Endothelial cell of umbilical vein (primary cell): ENCODE data around the gene RNASEH1. TPM values are rescaled to one million over a fixed set of nuclear protein-coding genes. Genes with fewer than 3 reads are reported as not detected.

Experiments
- BruUV-seq: library from RNA; stranded (reverse); fragments of 400-500 nt; replicated peaks from 2 replicates; lab custom pipeline; 2021; lab: Mats Ljungman, UMichigan
- CTCF ChIA-PET: fragments of 300-600, 350-600 bp; sonication (Branson Sonifier 250); formaldehyde crosslinking; loops from one replicate; lab custom pipeline; 2021; ENCODE audit warnings: antibody characterized with exemption, inconsistent platforms; lab: Charles Lee
- POLR2A ChIA-PET: fragments of 300-600, 350-600 bp; sonication (Branson Sonifier 250); formaldehyde crosslinking; loops from one replicate; lab custom pipeline; 2021; ENCODE audit warnings: antibody characterized with exemption, inconsistent platforms; lab: Charles Lee
- DNase-seq: peaks from one replicate; pipeline ENCODE4 v3.0.0-alpha.2; 2011; ENCODE audit warnings: low read depth, low spot score
- FAIRE-seq: peaks from 2 replicates; lab custom pipeline; 2011; peaks lifted over from hg19 to GRCh38; lab: Jason Lieb, UNC
- H2AFZ ChIP-seq: 2 replicates; pipeline ENCODE4 v1.6.0; 2012; ENCODE audit warnings: low read depth, low read length, control low read depth, inconsistent platforms
- H3K27ac ChIP-seq: 2 replicates; pipeline ENCODE4 v1.5.1; 2011; ENCODE audit warnings: low read depth, mild to moderate bottlenecking, control low read depth, low read length, moderate library complexity; ENCODE audit not compliant: insufficient read depth
- H3K27me3 ChIP-seq, 2 experiments: 2 replicates each; pipeline versions ENCODE4 v1.6.0 to v1.6.1; 2011; ENCODE audit warnings: low read length in 2 of 2, mixed read lengths in 1 of 2; ENCODE audit not compliant: control insufficient read depth in 2 of 2, insufficient read depth in 2 of 2
- H3K36me3 ChIP-seq, 2 experiments: 2 replicates in 1 of 2; 3 replicates in 1 of 2; pipeline ENCODE4 v1.5.1; 2011; ENCODE audit warnings: low read length in 2 of 2, mild to moderate bottlenecking in 1 of 2, moderate library complexity in 1 of 2; ENCODE audit not compliant: control insufficient read depth in 2 of 2, insufficient read depth in 2 of 2; ENCODE audit errors: extremely low read depth in 1 of 2
- H3K4me1 ChIP-seq: 3 replicates; pipeline ENCODE4 v1.5.1; 2011; ENCODE audit warnings: mild to moderate bottlenecking, low read length; ENCODE audit not compliant: control insufficient read depth, insufficient read depth; ENCODE audit errors: extremely low read depth
- H3K4me2 ChIP-seq: 2 replicates; pipeline ENCODE4 v1.6.1; 2011; ENCODE audit warnings: low read length, control low read depth, mixed read lengths; ENCODE audit not compliant: insufficient read depth
- H3K4me3 ChIP-seq, 3 experiments: fragments of 200-600 bp in 1 of 3; sonication (generic), shearing (Covaris generic) in 1 of 3; replicated peaks in 1 of 3; 2 replicates each; pipeline ENCODE4 v1.5.1; 2011 to 2016; ENCODE audit warnings: control low read depth in 3 of 3, low read length in 3 of 3, mild to moderate bottlenecking in 2 of 3, inconsistent platforms in 1 of 3, low read depth in 1 of 3, moderate library complexity in 1 of 3; ENCODE audit not compliant: insufficient read depth in 1 of 3
- H3K79me2 ChIP-seq: 2 replicates; pipeline ENCODE4 v1.6.0; 2012; ENCODE audit warnings: low read length, inconsistent platforms; ENCODE audit not compliant: control insufficient read depth, insufficient read depth
- H3K9ac ChIP-seq: replicated peaks from 2 replicates; pipeline ENCODE3; 2011; ENCODE audit warnings: low read length, control low read depth; ENCODE audit not compliant: insufficient read depth; ENCODE audit errors: extremely low read depth
- H3K9me1 ChIP-seq: replicated peaks from 3 replicates; pipeline ENCODE4 v1.6.0; 2011; ENCODE audit warnings: mild to moderate bottlenecking, low read length; ENCODE audit not compliant: control insufficient read depth, insufficient read depth; ENCODE audit errors: extremely low read depth
- H3K9me3 ChIP-seq: replicated peaks from 2 replicates; pipeline ENCODE4 v1.5.1; 2012; ENCODE audit warnings: low read length, inconsistent platforms; ENCODE audit not compliant: control insufficient read depth, insufficient read depth
- H4K20me1 ChIP-seq: replicated peaks from 2 replicates; pipeline ENCODE3; 2011; ENCODE audit warnings: mild to moderate bottlenecking, low read length; ENCODE audit not compliant: control insufficient read depth, insufficient read depth; ENCODE audit errors: extremely low read depth
- CTCF ChIP-seq, 2 donors: IDR thresholded peaks; 1 replicate in 1 of 2; 2 replicates in 1 of 2; pipeline ENCODE4 v1.5.1; 2011; ENCODE audit warnings: low read length in 2 of 2, mild to moderate bottlenecking in 2 of 2, moderate library complexity in 2 of 2, control low read depth in 1 of 2, inconsistent platforms in 1 of 2, low read depth in 1 of 2; ENCODE audit not compliant: insufficient read depth in 1 of 2; ENCODE audit errors: extremely low read depth in 1 of 2
- EZH2 ChIP-seq: IDR thresholded peaks from 2 replicates; pipeline ENCODE4 v1.6.1; 2012; ENCODE audit warnings: borderline replicate concordance, low read depth, mild to moderate bottlenecking, moderate library complexity, low read length, inconsistent platforms; ENCODE audit not compliant: severe bottlenecking
- FOS ChIP-seq: IDR thresholded peaks from 2 replicates; pipeline ENCODE4 v1.6.1; 2011; ENCODE audit warnings: mild to moderate bottlenecking, low read length, moderate library complexity, borderline replicate concordance; ENCODE audit not compliant: insufficient read depth
- GATA2 ChIP-seq: IDR thresholded peaks from 2 replicates; pipeline ENCODE4 v1.7.0; 2011; ENCODE audit warnings: low read depth, mild to moderate bottlenecking, moderate library complexity, mixed read lengths, low read length; ENCODE audit not compliant: insufficient read length, insufficient read depth
- JUN ChIP-seq: IDR thresholded peaks from 2 replicates; pipeline ENCODE4 v1.6.1; 2011; ENCODE audit warnings: borderline replicate concordance, low read depth; ENCODE audit not compliant: insufficient read length, insufficient read depth
- MAX ChIP-seq: IDR thresholded peaks from 2 replicates; pipeline ENCODE4 v1.6.1; 2011; ENCODE audit not compliant: insufficient read depth, insufficient read length
- MYC ChIP-seq: IDR thresholded peaks from one replicate; pipeline ENCODE4 v1.6.1; 2011; ENCODE audit warnings: mild to moderate bottlenecking, low read depth, low read length
- POLR2A ChIP-seq: IDR thresholded peaks from 2 replicates; pipeline ENCODE4 v1.6.1; 2012; ENCODE audit warnings: low read depth, mild to moderate bottlenecking, control low read depth, low read length
- POLR2AphosphoS5 ChIP-seq: IDR thresholded peaks from 2 replicates; pipeline ENCODE4 v1.6.1; 2012; ENCODE audit warnings: low read depth, mild to moderate bottlenecking, control low read depth, low read length, moderate library complexity; ENCODE audit not compliant: insufficient read depth
- dilution Hi-C: fragments of 300-500 bp; cut with MboI; formaldehyde crosslinking; loops from one replicate; pipeline ENCODE4 v1.15.0; 2019; ENCODE audit warnings: low sequenced_read_pairs; ENCODE audit not compliant: extremely low pct_ligation_motif_present
- intact Hi-C: fragments of 100-400 bp; cut with micrococcal nuclease; formaldehyde crosslinking; loops from one replicate; pipeline ENCODE4 v1.10.0; 2022
- polyA plus RNA-seq, 4 experiments: library from polyadenylated mRNA; depleted of rRNA in 3 of 4; stranded (reverse) in 3 of 4; unstranded in 1 of 4; fragments of >200 nt; gene quantifications; 2 replicates each; pipeline versions ENCODE4 v1.2.1 to v1.2.3, GENCODE V29; 2011 to 2012; ENCODE audit warnings: missing spikeins in 1 of 4
- total RNA-seq: library from RNA; stranded (reverse); gene quantifications from 2 replicates; pipeline ENCODE4 v1.2.3, GENCODE V29; 2021

The RNASEH1 gene
- total and polyA plus RNA-seq, 2 donors (not counting 3 experiments of a cell fraction or from before 2014, with no cell fraction given) = 12.8 to 30.8 TPM

- BruUV-seq = no TSS peak
- Histone ChIP-seq H2AFZ (no peak overlapping the region), H3K27me3 (no peaks in the 10 kb centered on the region), H3K4me3 (no peak overlapping the region), H3K9me1 (no peaks in the 10 kb centered on the region), H3K36me3 (no peaks in the 10 kb centered on the region), H4K20me1 (no peaks in the 10 kb centered on the region), H3K27ac (no peak overlapping the region), H3K9ac (no peak overlapping the region), H3K9me3 (no peaks in the 10 kb centered on the region), H3K79me2 (no peaks in the 10 kb centered on the region), H3K4me1 (peaks cover 4% of the 10 kb centered on the region), H3K4me2 (no peak overlapping the region)
- DNase-seq (no peak), FAIRE-seq (no peak)
- dilution Hi-C loops (no loop called here), intact Hi-C loops (no loop called here)
- CTCF ChIA-PET = no interaction called here
- no peak for TF ChIP-seq FOS
- no peak for TF ChIP-seq POLR2A
- TF ChIP-seq POLR2AphosphoS5 = no peak
- no peak for TF ChIP-seq EZH2
- no peak for TF ChIP-seq GATA2
- TF ChIP-seq CTCF (IDR thresholded peaks at IDR 0.05; ENCODE audit: extremely low read depth in 1 of 2, insufficient read depth in 1 of 2, low read depth in 1 of 2, low read length in 2 of 2) = no peak
- TF ChIP-seq JUN = no peak
- no peak for TF ChIP-seq MAX
- TF ChIP-seq MYC = no peak
- POLR2A ChIA-PET = no interaction called here
Measured at GRCh38 chr2:3598197-3598910, 40.2 kb upstream of the RNASEH1 start.
